ENCODE measurements around the gene TJP2. TPM values are rescaled to one million over a fixed set of nuclear protein-coding genes. Genes with fewer than 3 reads are reported as not detected.

The TJP2 gene
- total RNA-seq, 3 donors from 2014 or later (not counting 1 experiment from before 2014, with no cell fraction given) = 6.8 to 10.0 (median 9.6) TPM

DNA sequence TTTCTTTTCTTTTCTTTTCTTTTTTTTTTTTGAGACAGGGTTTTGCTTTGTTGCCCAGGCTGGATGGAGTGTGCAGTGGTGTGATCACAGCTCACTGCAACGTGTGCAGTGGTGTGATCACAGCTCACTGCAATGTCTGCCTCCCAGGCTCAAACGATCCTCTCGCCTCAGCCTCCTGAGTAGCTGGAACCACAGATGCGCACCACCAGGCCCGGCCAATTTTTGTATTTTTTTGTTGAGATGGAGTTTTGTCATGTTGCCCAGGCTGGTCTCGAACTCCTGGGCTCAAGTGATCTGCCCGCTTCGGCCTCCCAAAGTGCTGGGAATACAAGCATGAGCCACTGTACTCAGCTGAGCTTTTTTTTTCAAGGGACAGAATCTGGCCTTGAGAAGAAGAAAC, 36.8 kb upstream of the TJP2 start:
- Histone ChIP-seq H3K4me3 (ENCODE audit: low read length) (no peak overlapping the region), H3K4me1 (ENCODE audit: control insufficient read depth, insufficient read depth, low read length) (no peaks in the 10 kb centered on the region), H3K27ac (ENCODE audit: low read length) (no peak overlapping the region), H3K9me3 (ENCODE audit: control insufficient read depth, insufficient read depth, low read length) (no peaks in the 10 kb centered on the region), H3K27me3 (ENCODE audit: control insufficient read depth, insufficient read depth, low read length) (no peaks in the 10 kb centered on the region), H3K36me3 (ENCODE audit: control insufficient read depth, insufficient read depth, low read length) (no peaks in the 10 kb centered on the region)
- WGBS (ENCODE audit: insufficient coverage) = 88% methylated on average over 8 of the region's 8 CpGs
- ATAC-seq (no peak), DNase-seq (no peak)
- H3K27me3 Mint-ChIP-seq (ENCODE audit: low read depth in 2 of 2) = no peaks in the 10 kb centered on the region
- no peaks in the 10 kb centered on the region for H3K36me3 Mint-ChIP-seq
- H3K4me3 Mint-ChIP-seq = no peak overlapping the region
- TF ChIP-seq, protein P1, sequence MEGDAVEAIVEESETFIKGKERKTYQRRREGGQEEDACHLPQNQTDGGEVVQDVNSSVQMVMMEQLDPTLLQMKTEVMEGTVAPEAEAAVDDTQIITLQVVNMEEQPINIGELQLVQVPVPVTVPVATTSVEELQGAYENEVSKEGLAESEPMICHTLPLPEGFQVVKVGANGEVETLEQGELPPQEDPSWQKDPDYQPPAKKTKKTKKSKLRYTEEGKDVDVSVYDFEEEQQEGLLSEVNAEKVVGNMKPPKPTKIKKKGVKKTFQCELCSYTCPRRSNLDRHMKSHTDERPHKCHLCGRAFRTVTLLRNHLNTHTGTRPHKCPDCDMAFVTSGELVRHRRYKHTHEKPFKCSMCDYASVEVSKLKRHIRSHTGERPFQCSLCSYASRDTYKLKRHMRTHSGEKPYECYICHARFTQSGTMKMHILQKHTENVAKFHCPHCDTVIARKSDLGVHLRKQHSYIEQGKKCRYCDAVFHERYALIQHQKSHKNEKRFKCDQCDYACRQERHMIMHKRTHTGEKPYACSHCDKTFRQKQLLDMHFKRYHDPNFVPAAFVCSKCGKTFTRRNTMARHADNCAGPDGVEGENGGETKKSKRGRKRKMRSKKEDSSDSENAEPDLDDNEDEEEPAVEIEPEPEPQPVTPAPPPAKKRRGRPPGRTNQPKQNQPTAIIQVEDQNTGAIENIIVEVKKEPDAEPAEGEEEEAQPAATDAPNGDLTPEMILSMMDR (IDR thresholded peaks at IDR 0.05) = no peak
- no peak overlapping the region for H3K27ac Mint-ChIP-seq
- intact Hi-C loops (cut with micrococcal nuclease) = no loop called here
- H3K4me1 Mint-ChIP-seq = peaks cover 5% of the 10 kb centered on the region in 2 donors
- H3K9me3 Mint-ChIP-seq = no peaks in the 10 kb centered on the region

- H3K4me3 Mint-ChIP-seq = no peak overlapping the region
- H3K4me1 ChIP-seq (ENCODE audit: control insufficient read depth, insufficient read depth, low read length) = no peaks in the 10 kb centered on the region
- ATAC-seq (no peak), DNase-seq (no peak)
- no peak overlapping the region for H3K4me3 ChIP-seq (ENCODE audit: low read length)
- H3K27me3 Mint-ChIP-seq (ENCODE audit: low read depth in 2 of 2) = no peaks in the 10 kb centered on the region
- no peaks in the 10 kb centered on the region for H3K9me3 Mint-ChIP-seq
- H3K27me3 ChIP-seq (ENCODE audit: control insufficient read depth, insufficient read depth, low read length) = no peaks in the 10 kb centered on the region
- no peak overlapping the region for H3K27ac Mint-ChIP-seq
- TF ChIP-seq, protein P1 (IDR thresholded peaks at IDR 0.05) = no peak
- H3K27ac ChIP-seq (ENCODE audit: low read length) = no peak overlapping the region
- no peaks in the 10 kb centered on the region for H3K9me3 ChIP-seq (ENCODE audit: control insufficient read depth, insufficient read depth, low read length)
- no peaks in the 10 kb centered on the region for H3K36me3 ChIP-seq (ENCODE audit: control insufficient read depth, insufficient read depth, low read length)
- WGBS (ENCODE audit: insufficient coverage) = 94% methylated on average over 9 of the region's 9 CpGs
- intact Hi-C loops (cut with micrococcal nuclease) = no loop called here
- H3K4me1 Mint-ChIP-seq = peaks cover 5 to 9% of the 10 kb centered on the region in 2 donors
- no peaks in the 10 kb centered on the region for H3K36me3 Mint-ChIP-seq
These were observed 34.5 kb upstream of the TJP2 start for GRCh38 chr9:69139596-69139995.

GRCh38 chr9:69140123-69140735, 33.8 kb upstream of the TJP2 start:
- intact Hi-C loops (cut with micrococcal nuclease) = no loop called here
- Histone ChIP-seq H3K9me3 (ENCODE audit: control insufficient read depth, insufficient read depth, low read length) (no peaks in the 10 kb centered on the region), H3K36me3 (ENCODE audit: control insufficient read depth, insufficient read depth, low read length) (no peaks in the 10 kb centered on the region), H3K27ac (ENCODE audit: low read length) (no peak overlapping the region), H3K4me3 (ENCODE audit: low read length) (no peak overlapping the region), H3K4me1 (ENCODE audit: control insufficient read depth, insufficient read depth, low read length) (no peaks in the 10 kb centered on the region), H3K27me3 (ENCODE audit: control insufficient read depth, insufficient read depth, low read length) (no peaks in the 10 kb centered on the region)
- no peak for ATAC-seq
- Mint-ChIP-seq H3K36me3 (no peaks in the 10 kb centered on the region), H3K4me3 (no peak overlapping the region), H3K27me3 (ENCODE audit: low read depth in 2 of 2) (no peaks in the 10 kb centered on the region), H3K9me3 (no peaks in the 10 kb centered on the region), H3K4me1 (peaks cover 5 to 9% of the 10 kb centered on the region in 2 donors), H3K27ac (no peak overlapping the region)
- 100% methylated on average over 3 of the region's 5 CpGs for WGBS (ENCODE audit: insufficient coverage)
- TF ChIP-seq, protein P1 (IDR thresholded peaks at IDR 0.05) = no peak
- DNase-seq = no peak

DNA sequence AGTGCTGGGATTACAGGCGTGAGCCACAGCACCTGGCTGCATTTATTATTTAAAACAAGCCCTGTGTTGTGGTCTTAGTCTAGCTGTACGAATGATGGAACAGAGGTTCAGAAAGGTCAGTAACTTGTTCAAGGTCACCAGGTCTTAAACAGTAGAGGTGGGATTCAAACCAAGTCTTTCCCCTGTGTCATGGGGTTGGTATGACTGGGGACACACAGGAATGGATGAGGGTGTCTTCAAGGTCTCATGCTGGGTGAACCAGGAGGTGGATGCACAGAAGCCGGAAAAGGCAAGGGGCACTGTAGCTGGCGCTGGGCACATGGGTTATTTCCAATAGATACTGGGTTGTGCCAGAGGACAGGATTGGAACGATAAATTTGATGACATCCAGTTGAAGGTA, 32.2 kb upstream of the TJP2 start:
- H3K4me3 Mint-ChIP-seq = no peak overlapping the region
- H3K27ac ChIP-seq (ENCODE audit: low read length) = no peak overlapping the region

More for the DNA sequence above, 32.2 kb upstream of the TJP2 start:
- Mint-ChIP-seq H3K27me3 (ENCODE audit: low read depth in 2 of 2) (no peaks in the 10 kb centered on the region), H3K4me1 (peaks cover 5 to 9% of the 10 kb centered on the region in 2 donors), H3K36me3 (no peaks in the 10 kb centered on the region), H3K27ac (no peak overlapping the region), H3K9me3 (no peaks in the 10 kb centered on the region)
- H3K9me3 ChIP-seq (ENCODE audit: control insufficient read depth, insufficient read depth, low read length) = no peaks in the 10 kb centered on the region
- H3K4me3 ChIP-seq (ENCODE audit: low read length) = no peak overlapping the region
- intact Hi-C loops (cut with micrococcal nuclease) = no loop called here
- H3K36me3 ChIP-seq (ENCODE audit: control insufficient read depth, insufficient read depth, low read length) = no peaks in the 10 kb centered on the region
- H3K4me1 ChIP-seq (ENCODE audit: control insufficient read depth, insufficient read depth, low read length) = no peaks in the 10 kb centered on the region
- DNase-seq = no peak
- TF ChIP-seq, protein P1 (IDR thresholded peaks at IDR 0.05) = no peak
- WGBS (ENCODE audit: insufficient coverage) = 93% methylated on average over 5 of the region's 5 CpGs
- no peaks in the 10 kb centered on the region for H3K27me3 ChIP-seq (ENCODE audit: control insufficient read depth, insufficient read depth, low read length)
- no peak for ATAC-seq
